ENCODE measurements around the gene PDE4DIP.
"Not testable (repeated sequence)": the region's sequence is repeated elsewhere in the genome, so short reads cannot be mapped to it uniquely, and the experiment has no call there.

Gene PDE4DIP

GRCh38 chr1:148874408-148875388 lies 30.5 kb downstream of the PDE4DIP start:
- not testable (repeated sequence) for DNase-seq (ENCODE audit: low spot score)

GRCh38 chr1:148879812-148880416 lies 35.7 kb downstream of the PDE4DIP start:
- DNase-seq (ENCODE audit: low spot score), result not testable (repeated sequence)

DNA sequence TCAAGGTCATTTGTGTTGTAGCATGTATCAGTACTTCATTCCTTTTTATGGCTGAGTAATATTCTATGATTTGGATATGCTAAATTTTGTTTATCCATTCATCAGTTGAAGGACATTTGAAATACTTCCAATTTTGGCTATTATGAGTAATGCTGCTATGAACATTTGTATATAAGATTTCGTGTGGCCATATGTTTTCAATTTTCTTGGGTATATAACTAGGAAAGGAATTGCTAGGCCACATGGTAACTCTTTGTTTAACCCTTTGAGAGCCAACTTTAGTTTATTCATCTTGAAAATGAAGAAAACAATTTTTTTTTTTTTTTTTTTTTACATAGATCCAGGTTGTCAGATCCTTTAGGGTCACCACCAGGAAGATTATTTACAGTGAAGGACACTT lies 37.0 kb downstream of the PDE4DIP start:
- DNase-seq (ENCODE audit: low spot score), result not testable (repeated sequence)

GRCh38 chr1:148885219-148885618 lies 41.0 kb downstream of the PDE4DIP start:
- DNase-seq (ENCODE audit: low spot score), result not testable (repeated sequence)

GRCh38 chr1:148886293-148886692 lies 42.1 kb downstream of the PDE4DIP start:
- DNase-seq (ENCODE audit: low spot score), result not testable (repeated sequence)

GRCh38 chr1:148888597-148888996 lies 44.4 kb downstream of the PDE4DIP start:
- DNase-seq (ENCODE audit: low spot score), result not testable (repeated sequence)

DNA sequence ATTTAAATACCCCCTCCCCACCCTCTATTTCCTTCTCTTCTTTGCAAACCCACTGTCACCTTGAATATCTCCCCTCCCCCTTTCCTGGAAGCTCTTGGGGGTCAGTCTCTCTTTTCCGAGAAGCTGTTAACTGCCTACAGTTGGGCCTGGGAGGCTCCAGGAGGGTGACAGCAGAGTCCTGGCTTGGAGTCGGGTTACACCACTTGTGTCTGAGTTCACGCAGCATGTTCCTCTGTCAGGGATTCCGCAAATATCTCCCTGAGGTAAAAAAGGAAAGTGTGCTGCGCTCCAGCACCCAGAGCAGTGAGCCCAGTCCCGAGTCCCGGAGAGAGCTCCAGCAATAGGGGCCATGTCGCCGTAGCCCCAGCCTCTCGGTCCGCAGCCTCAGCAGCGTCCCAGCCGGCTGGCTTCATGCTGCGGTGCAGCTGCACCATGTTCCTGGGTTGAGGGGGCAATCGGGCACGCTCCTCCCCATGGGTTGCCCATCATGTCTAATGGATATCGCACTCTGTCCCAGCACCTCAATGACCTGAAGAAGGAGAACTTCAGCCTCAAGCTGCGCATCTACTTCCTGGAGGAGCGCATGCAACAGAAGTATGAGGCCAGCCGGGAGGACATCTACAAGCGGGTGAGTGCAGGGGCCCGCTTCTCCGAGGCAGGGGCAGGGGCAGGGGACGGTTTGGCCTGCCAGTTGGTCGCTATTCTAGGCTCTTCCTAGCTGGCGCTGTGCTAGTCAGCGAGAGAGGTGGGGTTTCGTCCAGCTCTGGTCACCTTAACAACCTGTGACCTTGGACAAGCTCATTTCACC lies 45.2 kb downstream of the PDE4DIP start:
- not testable (repeated sequence) for DNase-seq (ENCODE audit: low spot score)

DNA sequence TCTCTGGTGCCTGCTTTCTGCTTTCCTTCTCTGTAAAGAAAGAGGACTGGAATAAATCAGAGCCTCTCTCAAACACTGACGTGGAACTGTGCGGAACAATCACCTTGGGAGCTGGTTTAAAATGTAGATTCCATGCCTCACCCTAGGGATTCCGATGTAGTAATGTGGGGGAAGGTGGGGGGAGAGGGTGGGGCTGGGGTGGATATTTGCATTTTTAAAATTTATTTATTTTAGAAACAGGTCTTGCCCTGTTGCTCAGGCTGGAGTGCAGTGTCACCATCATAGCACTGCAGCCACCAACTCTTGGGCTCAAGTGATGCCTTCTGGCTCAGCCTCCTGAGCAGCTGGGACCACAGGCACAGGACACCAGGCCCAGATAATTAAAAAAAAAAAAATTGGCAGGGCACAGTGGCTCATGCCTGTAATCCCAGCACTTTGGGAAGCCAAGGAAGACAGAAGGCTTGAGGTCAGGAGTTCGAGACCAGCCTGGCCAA lies 45.9 kb downstream of the PDE4DIP start:
- DNase-seq (ENCODE audit: low spot score), result not testable (repeated sequence)

GRCh38 chr1:148894360-148895352 lies 50.4 kb downstream of the PDE4DIP start:
- DNase-seq (ENCODE audit: low spot score), result not testable (repeated sequence)

- DNase-seq (ENCODE audit: low spot score), result not testable (repeated sequence)
Measured at GRCh38 chr1:148900026-148900425, 55.8 kb downstream of the PDE4DIP start.

GRCh38 chr1:148900691-148901090 lies 56.5 kb downstream of the PDE4DIP start:
- not testable (repeated sequence) for DNase-seq (ENCODE audit: low spot score)

DNA sequence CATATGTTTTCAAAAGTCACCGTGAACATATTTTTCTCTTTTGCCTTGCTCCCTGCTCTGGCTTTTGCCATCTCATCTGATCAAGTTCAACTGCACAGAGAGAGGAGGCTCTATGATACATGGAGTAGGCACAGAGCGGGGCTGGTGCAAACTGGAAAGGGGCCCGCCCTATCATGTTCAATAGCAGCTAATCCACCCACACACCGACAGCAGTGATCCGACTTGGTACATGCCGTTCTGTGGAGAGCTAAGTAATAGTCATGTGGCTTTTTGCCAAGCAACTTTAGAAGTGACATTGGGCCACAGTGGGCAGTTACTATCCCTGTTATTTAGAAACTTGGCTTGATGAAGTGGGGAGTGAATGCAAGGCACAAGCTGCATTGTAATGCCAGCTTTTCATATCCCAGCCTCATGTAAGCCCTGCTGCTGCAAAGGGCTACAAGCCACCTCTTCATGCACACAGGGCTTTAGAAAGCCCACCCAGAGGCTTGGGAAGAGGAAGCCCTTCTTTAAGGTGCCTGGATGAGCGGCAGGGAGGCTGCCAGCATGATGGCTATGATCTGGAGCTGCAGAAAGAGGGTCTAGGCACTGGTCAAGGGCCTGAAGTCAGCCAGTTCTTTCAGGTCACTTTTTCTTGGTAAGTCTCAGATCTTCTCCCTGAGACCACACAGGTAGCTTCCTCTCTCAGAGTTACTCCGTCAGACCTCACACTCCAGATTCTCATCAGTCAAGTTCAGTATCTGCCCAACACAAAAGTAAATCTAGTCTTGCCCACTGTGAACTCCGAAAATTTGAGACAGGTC lies 57.1 kb downstream of the PDE4DIP start:
- not testable (repeated sequence) for DNase-seq (ENCODE audit: low spot score)

GRCh38 chr1:148901953-148902341 lies 57.7 kb downstream of the PDE4DIP start:
- not testable (repeated sequence) for DNase-seq (ENCODE audit: low spot score)

DNA sequence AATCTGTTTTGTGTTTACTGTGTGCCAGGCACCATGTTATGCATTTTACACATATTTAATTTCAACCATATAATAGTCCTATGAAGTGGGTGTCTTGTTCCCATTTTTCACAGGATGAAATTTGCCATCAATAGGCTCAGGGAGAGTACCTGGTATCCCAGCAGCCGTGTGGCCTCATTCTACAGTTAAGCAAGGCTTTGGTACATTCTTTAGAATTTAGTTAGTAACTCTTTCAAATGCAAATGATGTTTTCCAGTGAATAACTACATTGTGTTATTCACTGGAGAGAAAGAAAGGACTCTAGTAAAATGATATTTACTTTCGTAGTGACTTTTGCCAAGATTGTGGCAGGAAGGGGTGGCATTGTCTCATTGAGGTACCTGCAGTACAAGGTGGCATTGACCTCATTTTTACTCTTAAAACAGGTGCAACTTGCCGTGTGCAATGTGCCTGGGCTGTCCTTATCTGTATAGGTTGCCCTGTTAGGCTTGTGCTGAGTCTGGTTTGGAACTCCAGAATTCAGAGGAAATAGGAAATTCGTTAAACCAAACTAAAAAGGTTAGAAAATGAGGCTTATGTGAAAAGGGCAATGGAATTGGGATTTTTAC lies 65.1 kb downstream of the PDE4DIP start:
- not testable (repeated sequence) for DNase-seq (ENCODE audit: low spot score)

- DNase-seq (ENCODE audit: low spot score), result not testable (repeated sequence)
Measured at GRCh38 chr1:148911303-148911928, 67.2 kb downstream of the PDE4DIP start.

DNA sequence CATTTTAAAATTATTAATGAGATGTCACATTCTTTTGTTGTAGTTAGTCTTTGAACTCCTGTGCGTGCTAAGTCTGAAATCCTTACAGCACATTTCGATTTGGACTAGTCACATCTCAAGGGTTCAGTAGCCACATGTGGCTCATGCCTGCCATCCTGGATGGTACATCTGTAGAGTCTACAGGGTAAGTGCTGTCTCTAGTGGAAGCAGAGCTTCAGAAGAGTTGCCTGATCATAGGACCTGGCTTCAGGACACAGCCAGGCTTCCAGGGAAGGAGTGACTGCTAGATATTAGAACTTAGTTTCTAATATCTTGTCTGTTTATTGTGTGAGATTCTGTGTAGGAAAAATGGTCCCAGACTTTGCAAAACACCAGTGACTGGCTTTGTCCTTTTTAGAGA lies 72.0 kb downstream of the PDE4DIP start:
- DNase-seq (ENCODE audit: low spot score), result not testable (repeated sequence)

GRCh38 chr1:148916695-148917348 lies 72.6 kb downstream of the PDE4DIP start:
- DNase-seq (ENCODE audit: low spot score), result not testable (repeated sequence)

- not testable (repeated sequence) for DNase-seq (ENCODE audit: low spot score)
Measured at GRCh38 chr1:148918836-148919447, 74.7 kb downstream of the PDE4DIP start.

Measured in HuH-7 (cell line).